WI38 (cell line): Measurements from ENCODE around the gene STK38L.

ENCODE experiments used
- H3K4me3 ChIP-seq: 2 replicates; pipeline ENCODE4 v1.5.1; 2011; ENCODE audit warnings: low read depth, mild to moderate bottlenecking, control low read depth, low read length
- CTCF ChIP-seq: IDR thresholded peaks from 2 replicates; pipeline ENCODE4 v1.5.1; 2012; ENCODE audit warnings: low read depth, mild to moderate bottlenecking, control low read depth, low read length

Gene STK38L

GRCh38 chr12:27285403-27285802 lies 41.3 kb downstream of the STK38L start:
- H3K4me3 ChIP-seq, result no peak overlapping the region
- TF ChIP-seq CTCF, result no peak

- no peak overlapping the region for H3K4me3 ChIP-seq
- TF ChIP-seq CTCF, result no peak
Observed at GRCh38 chr12:27289414-27289813, 45.3 kb downstream of the STK38L start.

GRCh38 chr12:27290501-27291168 lies 46.5 kb downstream of the STK38L start:
- no peak overlapping the region for H3K4me3 ChIP-seq
- TF ChIP-seq CTCF, result no peak

GRCh38 chr12:27291862-27292261 lies 47.8 kb downstream of the STK38L start:
- no peak for TF ChIP-seq CTCF
- no peak overlapping the region for H3K4me3 ChIP-seq

GRCh38 chr12:27292718-27293117 lies 48.6 kb downstream of the STK38L start:
- H3K4me3 ChIP-seq, result no peak overlapping the region
- no peak for TF ChIP-seq CTCF

GRCh38 chr12:27293463-27293862 lies 49.4 kb downstream of the STK38L start:
- H3K4me3 ChIP-seq, result no peak overlapping the region
- TF ChIP-seq CTCF, result no peak

GRCh38 chr12:27296674-27297073 lies 52.6 kb downstream of the STK38L start:
- no peak for TF ChIP-seq CTCF
- H3K4me3 ChIP-seq, result no peak overlapping the region
